Mesothelial cell of epicardium (in vitro differentiated cells): ENCODE measurements around the gene THSD4. TPM values are rescaled to one million over a fixed set of nuclear protein-coding genes. Genes with fewer than 3 reads are reported as not detected.

ENCODE experiments used
- DNase-seq, 2 experiments: peaks; one replicate each; pipeline ENCODE4 v3.0.0; 2021; ENCODE audit warnings: low spot score in 2 of 2; ENCODE audit not compliant: unreplicated experiment in 2 of 2
- H3K27ac Mint-ChIP-seq: 2 replicates; pipeline ENCODE4 v1.8.0; 2021; ENCODE audit warnings: mixed read lengths
- H3K27me3 Mint-ChIP-seq: 2 replicates; pipeline ENCODE4 v1.8.0; 2021; ENCODE audit warnings: low read depth, mixed read lengths
- H3K36me3 Mint-ChIP-seq: 2 replicates; pipeline ENCODE4 v1.8.0; 2021; ENCODE audit warnings: mixed read lengths
- H3K4me1 Mint-ChIP-seq: 2 replicates; pipeline ENCODE4 v1.8.0; 2021; ENCODE audit warnings: mixed read lengths
- H3K4me3 Mint-ChIP-seq: 2 replicates; pipeline ENCODE4 v1.8.0; 2021; ENCODE audit warnings: mild to moderate bottlenecking, moderate library complexity, mixed read lengths
- H3K9me3 Mint-ChIP-seq: 2 replicates; pipeline ENCODE4 v1.8.0; 2021; ENCODE audit warnings: mixed read lengths
- total RNA-seq: library from RNA; stranded (reverse); gene quantifications from 3 replicates; pipeline ENCODE4 v1.2.1, GENCODE V29; 2021
- TF ChIP-seq, protein P1 (sequence below): fragments of 200-600 bp; sonication (generic); IDR thresholded peaks from one replicate; pipeline ENCODE4 v1.5.0; 2021; ENCODE audit warnings: antibody characterized with exemption; ENCODE audit not compliant: unreplicated experiment

THSD4 gene
- total RNA-seq, 1 donor from 2014 or later: 93.9 TPM

DNA sequence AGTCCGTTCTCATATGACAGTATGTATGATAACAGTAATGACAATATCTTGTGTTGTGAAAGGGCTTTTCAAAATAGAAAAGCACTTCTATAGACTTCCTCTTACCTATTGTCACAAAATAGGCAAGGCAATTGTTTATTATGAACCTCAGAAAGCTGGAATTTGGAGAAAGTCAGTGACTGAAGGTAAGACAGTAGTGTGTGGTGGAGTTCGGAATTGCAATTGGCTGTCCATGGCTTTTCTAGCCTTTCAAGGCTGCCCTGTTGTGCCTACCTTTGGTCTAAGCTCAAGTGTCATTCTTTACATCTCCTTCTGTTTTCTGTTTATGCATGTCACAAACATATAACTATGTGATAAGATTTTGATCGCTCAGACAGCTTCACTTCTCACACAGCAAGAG lies 475.8 kb downstream of the THSD4 start:
- no peak overlapping the region for H3K4me3 Mint-ChIP-seq
- TF ChIP-seq, protein P1, sequence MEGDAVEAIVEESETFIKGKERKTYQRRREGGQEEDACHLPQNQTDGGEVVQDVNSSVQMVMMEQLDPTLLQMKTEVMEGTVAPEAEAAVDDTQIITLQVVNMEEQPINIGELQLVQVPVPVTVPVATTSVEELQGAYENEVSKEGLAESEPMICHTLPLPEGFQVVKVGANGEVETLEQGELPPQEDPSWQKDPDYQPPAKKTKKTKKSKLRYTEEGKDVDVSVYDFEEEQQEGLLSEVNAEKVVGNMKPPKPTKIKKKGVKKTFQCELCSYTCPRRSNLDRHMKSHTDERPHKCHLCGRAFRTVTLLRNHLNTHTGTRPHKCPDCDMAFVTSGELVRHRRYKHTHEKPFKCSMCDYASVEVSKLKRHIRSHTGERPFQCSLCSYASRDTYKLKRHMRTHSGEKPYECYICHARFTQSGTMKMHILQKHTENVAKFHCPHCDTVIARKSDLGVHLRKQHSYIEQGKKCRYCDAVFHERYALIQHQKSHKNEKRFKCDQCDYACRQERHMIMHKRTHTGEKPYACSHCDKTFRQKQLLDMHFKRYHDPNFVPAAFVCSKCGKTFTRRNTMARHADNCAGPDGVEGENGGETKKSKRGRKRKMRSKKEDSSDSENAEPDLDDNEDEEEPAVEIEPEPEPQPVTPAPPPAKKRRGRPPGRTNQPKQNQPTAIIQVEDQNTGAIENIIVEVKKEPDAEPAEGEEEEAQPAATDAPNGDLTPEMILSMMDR: no peak
- H3K36me3 Mint-ChIP-seq: peaks cover 7% of the 10 kb centered on the region
- no peak overlapping the region for H3K27ac Mint-ChIP-seq
- H3K9me3 Mint-ChIP-seq: peaks cover 9% of the 10 kb centered on the region
- H3K4me1 Mint-ChIP-seq: peaks cover 4% of the 10 kb centered on the region
- no peak for DNase-seq
- no peaks in the 10 kb centered on the region for H3K27me3 Mint-ChIP-seq

DNA sequence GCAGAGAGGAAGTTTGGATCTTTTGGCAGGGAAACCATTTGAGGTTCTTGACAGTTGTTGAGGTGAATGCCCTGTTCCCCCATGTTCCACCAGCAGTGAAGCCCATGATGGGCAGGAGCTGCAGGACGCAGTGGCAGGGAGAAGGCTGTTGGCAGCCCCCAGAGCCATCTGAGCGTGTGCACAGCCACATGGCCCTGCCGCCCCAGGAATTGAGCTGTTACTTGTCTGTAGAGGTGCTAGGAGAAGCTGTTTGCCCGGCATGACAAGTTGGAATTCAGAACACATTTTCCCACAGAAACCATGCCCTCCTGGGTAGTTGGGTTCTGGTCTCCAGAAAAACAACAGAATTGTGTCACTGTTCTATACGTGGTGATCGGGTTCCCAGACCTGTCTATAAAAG lies 476.9 kb downstream of the THSD4 start:
- no peak overlapping the region for H3K27ac Mint-ChIP-seq
- DNase-seq: no peak
- peaks cover 3% of the 10 kb centered on the region for H3K9me3 Mint-ChIP-seq
- TF ChIP-seq, protein P1: no peak
- H3K27me3 Mint-ChIP-seq: no peaks in the 10 kb centered on the region
- no peak overlapping the region for H3K4me3 Mint-ChIP-seq
- peaks cover 7% of the 10 kb centered on the region for H3K36me3 Mint-ChIP-seq
- H3K4me1 Mint-ChIP-seq: peaks cover 9% of the 10 kb centered on the region

DNA sequence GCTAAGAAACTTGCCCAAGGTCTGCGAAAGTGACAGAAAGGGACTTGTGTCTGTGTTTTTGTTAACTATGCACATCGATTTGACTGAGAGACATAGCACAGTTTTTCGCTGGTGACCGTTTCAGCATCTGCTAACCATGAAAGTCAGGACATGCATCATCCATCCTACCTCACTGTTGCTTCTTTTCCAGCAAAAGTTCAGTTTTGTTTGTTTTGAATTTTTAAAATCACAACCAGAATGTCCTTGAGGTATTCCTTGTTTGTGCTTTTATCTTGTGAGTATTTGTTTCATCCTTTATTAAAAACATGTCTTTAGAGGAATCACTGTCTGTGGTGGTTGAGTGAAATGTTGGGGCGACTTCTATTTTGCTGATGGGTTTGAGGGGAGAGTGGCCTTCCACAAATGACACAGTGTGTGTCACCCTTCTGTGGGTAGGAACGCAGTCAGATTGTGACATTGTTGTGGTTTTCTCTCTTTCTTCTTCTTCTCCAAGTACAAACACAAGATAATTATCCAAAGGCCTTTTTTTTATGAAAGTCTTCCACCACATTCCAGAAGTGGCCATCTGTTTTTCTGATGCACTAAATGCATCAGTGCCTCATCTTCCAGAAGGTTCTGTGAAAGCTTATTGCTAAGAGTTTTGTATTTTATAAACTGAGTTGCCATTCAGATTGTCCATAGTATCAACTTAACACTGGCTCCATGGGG lies 480.7 kb downstream of the THSD4 start:
- H3K27ac Mint-ChIP-seq: no peak overlapping the region
- H3K4me1 Mint-ChIP-seq: peaks cover 18% of the 10 kb centered on the region
- H3K9me3 Mint-ChIP-seq: peaks cover 3% of the 10 kb centered on the region
- DNase-seq: no peak
- no peaks in the 10 kb centered on the region for H3K27me3 Mint-ChIP-seq
- H3K36me3 Mint-ChIP-seq: peaks cover 4% of the 10 kb centered on the region
- TF ChIP-seq, protein P1: no peak
- no peak overlapping the region for H3K4me3 Mint-ChIP-seq

DNA sequence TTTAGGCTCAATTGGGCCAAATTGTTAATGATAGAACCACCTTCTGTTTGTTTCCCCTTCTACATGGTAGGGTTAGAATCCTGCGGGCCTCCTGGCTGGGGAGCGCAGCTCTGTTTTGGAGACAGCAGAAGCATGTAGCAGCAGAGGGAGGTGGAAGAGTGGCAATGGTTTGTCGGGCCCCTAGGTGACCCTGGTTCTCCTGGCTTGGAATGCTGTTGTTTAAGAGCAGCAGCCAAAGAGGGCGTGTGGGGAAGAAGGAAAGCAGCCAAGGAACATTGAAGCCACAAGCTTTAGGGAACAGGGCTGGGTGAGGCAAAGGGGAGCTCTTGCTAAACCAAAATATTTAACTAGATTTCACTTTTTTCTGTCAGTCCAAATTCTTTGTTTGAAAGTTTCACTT lies 481.4 kb downstream of the THSD4 start:
- peaks cover 3% of the 10 kb centered on the region for H3K9me3 Mint-ChIP-seq
- no peak overlapping the region for H3K4me3 Mint-ChIP-seq
- peak overlapping the region; percentile 83 for H3K27ac Mint-ChIP-seq
- TF ChIP-seq, protein P1: no peak
- H3K4me1 Mint-ChIP-seq: peaks cover 22% of the 10 kb centered on the region
- no peak for DNase-seq
- peaks cover 4% of the 10 kb centered on the region for H3K36me3 Mint-ChIP-seq
- no peaks in the 10 kb centered on the region for H3K27me3 Mint-ChIP-seq

DNA sequence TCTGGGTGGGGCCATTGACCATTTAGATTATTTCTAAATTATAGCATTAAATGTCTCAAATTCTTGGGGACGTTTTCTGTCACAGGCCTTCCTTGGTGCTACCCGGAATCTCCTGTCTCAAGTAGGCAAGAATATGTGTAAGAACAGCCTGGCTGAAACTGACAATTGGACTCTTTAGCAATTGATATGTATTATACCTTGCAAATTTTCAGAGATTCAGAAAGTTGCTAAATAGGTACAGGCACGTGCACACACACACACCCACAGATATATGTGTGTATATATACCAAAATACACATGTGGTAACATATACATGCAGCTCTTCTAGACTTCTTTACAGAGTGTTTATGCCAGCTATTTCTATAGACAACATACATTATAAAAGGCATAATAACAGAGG lies 481.9 kb downstream of the THSD4 start:
- Mint-ChIP-seq H3K4me1 (peaks cover 25% of the 10 kb centered on the region), H3K4me3 (no peak overlapping the region), H3K36me3 (peaks cover 4% of the 10 kb centered on the region), H3K27me3 (no peaks in the 10 kb centered on the region), H3K27ac (no peak overlapping the region), H3K9me3 (peaks cover 3% of the 10 kb centered on the region)
- DNase-seq: no peak
- TF ChIP-seq, protein P1: no peak
